Measurements from ENCODE around the gene NDUFS7.
A peak's percentile ranks its signal among the peaks of the same experiment; 100 is the strongest.

NDUFS7 gene

GRCh38 chr19:1401138-1401888, 17.6 kb downstream of the NDUFS7 start, which contains the start of gene GAMT:
Gene GAMT, minus strand, starts transcription at chr19:1401542. Its CDS starts 66 bp downstream, at chr19:1401476.
- DNase-seq = peak; percentile 64

- DNase-seq = no peak
Observed at GRCh38 chr19:1401889-1402217, 18.1 kb downstream of the NDUFS7 start.

DNA sequence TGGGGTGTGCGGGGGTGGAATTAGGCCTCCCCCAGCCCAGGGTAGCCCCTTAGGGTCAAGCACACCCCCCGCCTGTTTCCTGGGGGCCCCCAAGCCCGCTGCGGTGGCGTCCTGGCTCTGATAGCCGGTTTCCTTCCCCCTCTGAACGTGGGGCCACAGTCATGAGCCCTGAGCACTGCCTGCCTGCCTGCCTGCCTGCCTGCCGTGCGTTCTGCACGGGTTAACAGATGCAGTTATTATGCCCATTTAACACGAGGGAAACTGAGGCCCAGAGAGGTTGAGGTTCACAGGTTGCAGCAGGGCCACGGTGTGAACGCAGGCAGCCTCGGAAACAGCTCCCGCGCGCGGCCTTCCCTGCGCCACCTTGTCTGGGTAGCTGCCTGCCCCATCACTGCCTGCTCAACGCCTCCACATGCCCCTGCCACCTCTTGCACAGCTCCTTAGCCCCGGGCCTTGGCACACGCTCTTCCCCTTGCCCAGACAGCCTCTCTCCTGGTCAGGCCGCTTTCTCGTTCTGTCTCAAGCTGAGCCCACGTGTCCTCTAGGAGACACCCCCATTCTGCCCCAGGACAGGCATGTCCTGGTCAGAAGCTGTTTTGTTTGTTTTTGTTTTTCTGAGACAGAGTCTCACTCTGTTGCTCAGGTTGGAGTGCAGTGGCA, 18.8 kb downstream of the NDUFS7 start:
- no peak for DNase-seq

GRCh38 chr19:1406774-1407527, 23.2 kb downstream of the NDUFS7 start:
- peak; percentile 100 for DNase-seq

GRCh38 chr19:1407528-1408299, 24.0 kb downstream of the NDUFS7 start, which contains the start of gene DAZAP1:
Gene DAZAP1, plus strand, starts transcription at chr19:1407586. Its CDS starts 188 bp downstream, at chr19:1407774.
- DNase-seq = peak; percentile 33

- DNase-seq = peak; percentile 59
Observed at GRCh38 chr19:1408300-1409203, 24.8 kb downstream of the NDUFS7 start.

GRCh38 chr19:1409204-1410005, 25.7 kb downstream of the NDUFS7 start:
- DNase-seq = no peak

- no peak for DNase-seq
Observed at GRCh38 chr19:1410136-1410786, 26.6 kb downstream of the NDUFS7 start.

DNA sequence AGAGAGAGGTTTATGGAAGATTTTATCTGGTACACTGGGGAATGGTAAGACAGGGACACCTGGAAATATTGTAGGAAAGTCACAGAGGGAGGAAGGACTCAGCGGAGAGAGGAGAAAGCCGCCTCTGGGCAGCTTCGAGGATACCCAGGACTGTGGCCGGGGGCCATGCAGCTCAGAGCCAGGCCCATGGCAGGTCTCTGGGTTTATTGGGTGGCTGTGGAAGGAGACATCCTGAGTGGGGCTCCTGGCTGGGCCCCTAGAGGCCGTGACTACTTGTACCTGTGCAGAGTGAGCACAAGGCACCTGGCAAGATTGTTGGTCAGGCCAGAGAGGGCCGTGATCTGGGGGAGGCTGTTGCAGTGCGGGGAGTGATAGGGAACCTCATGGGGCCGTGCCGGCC, 27.1 kb downstream of the NDUFS7 start:
- DNase-seq = no peak

DNA sequence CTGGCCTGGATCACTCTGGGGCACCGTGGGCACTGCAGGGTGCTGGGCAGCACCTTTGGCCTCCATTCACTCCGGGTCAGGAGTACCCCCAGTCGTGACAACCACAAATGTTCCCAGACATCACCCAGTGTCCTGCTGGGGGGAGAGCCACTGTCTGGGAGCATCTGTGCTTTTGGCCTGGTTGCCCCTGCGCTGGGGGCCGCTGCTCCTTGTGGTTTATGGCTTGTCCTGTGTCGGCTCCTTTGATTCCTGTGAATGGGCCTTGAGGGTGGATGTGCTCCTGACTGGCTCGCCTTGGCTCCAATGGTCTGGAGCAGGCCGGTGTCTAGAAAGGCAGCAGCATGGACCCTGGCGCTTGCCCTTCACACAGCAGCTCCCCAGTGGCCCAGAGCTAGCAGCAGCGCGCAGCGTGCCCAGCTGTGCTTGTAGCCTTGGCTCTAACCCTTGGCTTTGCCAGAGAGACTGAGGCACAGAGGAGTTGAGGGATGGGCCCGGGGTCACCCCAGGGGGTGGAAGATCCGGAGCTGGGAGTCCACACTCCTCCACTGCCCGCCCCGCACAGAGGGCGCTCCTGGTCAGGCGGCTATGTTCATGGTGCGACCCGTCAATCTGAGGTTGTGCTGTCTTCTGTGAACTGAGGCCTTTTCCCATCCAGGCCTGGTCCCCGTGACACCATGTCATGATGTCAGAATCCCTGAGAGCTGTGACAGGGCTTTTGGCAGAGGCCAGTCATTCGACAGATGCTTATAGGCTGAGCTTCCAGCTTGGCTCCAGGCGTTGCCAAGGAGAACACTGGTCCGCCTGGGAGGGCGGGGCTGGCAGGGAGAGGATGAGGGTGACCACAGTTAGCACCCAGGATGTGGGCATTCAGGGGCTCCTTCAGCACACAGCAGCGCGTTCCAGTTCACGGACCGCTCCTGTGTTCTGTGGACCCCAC, 27.8 kb downstream of the NDUFS7 start:
- no peak for DNase-seq

GRCh38 chr19:1412323-1412923, 28.7 kb downstream of the NDUFS7 start:
- DNase-seq = no peak

- no peak for DNase-seq
Observed at GRCh38 chr19:1412995-1413800, 29.5 kb downstream of the NDUFS7 start.

DNA sequence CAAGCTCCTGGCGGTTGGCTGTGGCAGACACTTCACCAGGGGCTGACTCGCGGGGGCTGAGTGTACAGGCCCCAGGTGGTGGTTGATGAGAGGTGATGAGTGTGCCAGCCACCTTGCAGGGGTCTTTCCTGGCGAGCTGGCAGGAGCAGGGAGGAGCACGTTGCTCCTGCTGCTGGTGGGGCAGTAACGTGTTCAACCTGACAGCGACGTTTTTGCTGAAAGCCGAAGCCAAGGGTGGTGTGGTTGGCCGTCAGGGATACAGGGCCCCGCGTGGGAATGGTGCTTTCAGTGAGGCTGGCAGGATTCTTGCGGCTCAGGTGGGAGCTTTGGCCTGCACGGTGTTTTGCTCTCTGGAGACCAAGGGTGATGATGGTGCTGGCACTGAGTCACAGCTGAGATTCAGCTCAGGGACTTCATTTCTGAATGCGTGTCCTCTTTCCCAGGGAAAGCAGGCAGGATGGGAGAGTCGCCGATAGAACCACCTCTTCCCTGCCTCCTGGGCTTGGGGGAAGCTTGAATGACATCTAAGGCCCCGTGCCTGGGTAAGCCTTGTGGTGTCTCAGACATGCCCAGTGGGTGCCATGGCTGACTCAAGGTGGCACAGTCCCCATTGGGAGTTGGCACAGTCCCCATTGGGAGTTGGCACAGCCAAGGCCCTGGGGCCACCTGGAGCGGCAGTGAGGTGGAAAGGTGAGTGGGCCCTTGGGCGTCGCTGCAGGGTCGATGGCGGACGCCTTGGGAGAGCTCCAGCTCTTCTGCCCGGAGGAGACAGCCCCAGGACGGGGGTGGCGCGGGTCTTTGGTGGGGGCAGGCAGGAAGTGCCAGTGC, 32.5 kb downstream of the NDUFS7 start:
- DNase-seq = no peak

GRCh38 chr19:1417145-1417544, 33.4 kb downstream of the NDUFS7 start:
- DNase-seq = no peak

GRCh38 chr19:1417681-1418495, 34.2 kb downstream of the NDUFS7 start:
- DNase-seq = no peak

- no peak for DNase-seq
Observed at GRCh38 chr19:1418496-1418775, 34.7 kb downstream of the NDUFS7 start.

Measured in stimulated activated CD4-positive, alpha-beta T cell treated with anti-CD3 and anti-CD28 coated beads, Interleukin-12 subunit alpha, Interleukin-12 subunit beta, amount 100 ng/mL, for 4 hours (primary cell).